H9 (cell line): ENCODE measurements around the gene OR4C46. TPM values are rescaled to one million over a fixed set of nuclear protein-coding genes. Genes with fewer than 3 reads are reported as not detected.
"Not testable (repeated sequence)": the region's sequence is repeated elsewhere in the genome, so short reads cannot be mapped to it uniquely, and the experiment has no call there.

Experiments
- DNase-seq: peaks from one replicate; pipeline ENCODE4 v3.0.0-alpha.2; 2017
- H2AFZ ChIP-seq: one replicate; pipeline ENCODE4 v1.6.1; 2013; ENCODE audit warnings: mild to moderate bottlenecking, low read length, control low read depth, moderate library complexity
- H2AK5ac ChIP-seq: 2 replicates; pipeline ENCODE4 v1.6.1; 2013; ENCODE audit warnings: low read length, control low read depth, mixed read lengths; ENCODE audit not compliant: insufficient read length
- H2BK120ac ChIP-seq: one replicate; pipeline ENCODE4 v1.6.1; 2013; ENCODE audit warnings: low read depth, mild to moderate bottlenecking, low read length, control low read depth, inconsistent platforms; ENCODE audit not compliant: poor library complexity, severe bottlenecking
- H2BK12ac ChIP-seq: 2 replicates; pipeline ENCODE4 v1.6.1; 2013; ENCODE audit warnings: low read length, control low read depth, mixed read lengths, low read depth; ENCODE audit not compliant: insufficient read length
- H2BK15ac ChIP-seq: 2 replicates; pipeline ENCODE4 v1.6.1; 2013; ENCODE audit warnings: low read depth, low read length, control low read depth
- H2BK20ac ChIP-seq: one replicate; pipeline ENCODE4 v1.6.1; 2013; ENCODE audit warnings: low read depth, mild to moderate bottlenecking, low read length, control low read depth, inconsistent platforms; ENCODE audit not compliant: poor library complexity, severe bottlenecking
- H2BK5ac ChIP-seq: 2 replicates; pipeline ENCODE4 v1.6.1; 2013; ENCODE audit warnings: low read length, control low read depth, mixed read lengths; ENCODE audit not compliant: insufficient read length
- H3K14ac ChIP-seq: 2 replicates; pipeline ENCODE4 v1.6.1; 2013; ENCODE audit warnings: low read length, control low read depth; ENCODE audit not compliant: insufficient read depth
- H3K18ac ChIP-seq: 2 replicates; pipeline ENCODE4 v1.6.1; 2013; ENCODE audit warnings: low read depth, mild to moderate bottlenecking, mixed read lengths, low read length, control low read depth; ENCODE audit not compliant: insufficient read length
- H3K23ac ChIP-seq: 2 replicates; pipeline ENCODE4 v1.6.1; 2013; ENCODE audit warnings: low read length, control low read depth, mixed read lengths, low read depth; ENCODE audit not compliant: insufficient read length
- H3K23me2 ChIP-seq: 2 replicates; pipeline ENCODE4 v1.6.1; 2013; ENCODE audit warnings: low read depth, mild to moderate bottlenecking, mixed read lengths, low read length, control low read depth; ENCODE audit not compliant: insufficient read length, poor library complexity, severe bottlenecking
- H3K27ac ChIP-seq: 2 replicates; pipeline ENCODE4 v1.5.1; 2013; ENCODE audit warnings: low read length, control low read depth, mixed read lengths, low read depth; ENCODE audit not compliant: insufficient read length
- H3K27me3 ChIP-seq: 2 replicates; pipeline ENCODE4 v1.6.1; 2013; ENCODE audit warnings: low read length, control low read depth, inconsistent platforms; ENCODE audit not compliant: insufficient read depth
- H3K4ac ChIP-seq: 2 replicates; pipeline ENCODE4 v1.6.1; 2013; ENCODE audit warnings: low read depth, mild to moderate bottlenecking, control low read depth, inconsistent platforms, low read length, moderate library complexity
- H3K4me1 ChIP-seq: 2 replicates; pipeline ENCODE4 v1.6.1; 2013; ENCODE audit warnings: low read length, control low read depth, inconsistent platforms; ENCODE audit not compliant: insufficient read depth
- H3K4me2 ChIP-seq: 2 replicates; pipeline ENCODE4 v1.6.1; 2013; ENCODE audit warnings: low read length, control low read depth, mixed read lengths; ENCODE audit not compliant: insufficient read length, insufficient read depth
- H3K56ac ChIP-seq: 2 replicates; pipeline ENCODE4 v1.6.1; 2013; ENCODE audit warnings: low read depth, mild to moderate bottlenecking, mixed read lengths, low read length, control low read depth; ENCODE audit not compliant: insufficient read length
- H3K79me1 ChIP-seq: 2 replicates; pipeline ENCODE4 v1.6.1; 2013; ENCODE audit warnings: low read depth, mild to moderate bottlenecking, moderate library complexity, low read length, control low read depth, inconsistent platforms; ENCODE audit not compliant: insufficient read depth, poor library complexity, severe bottlenecking
- H3K79me2 ChIP-seq: 2 replicates; pipeline ENCODE4 v1.6.1; 2013; ENCODE audit warnings: low read length, control low read depth, inconsistent platforms; ENCODE audit not compliant: insufficient read depth
- H3K9ac ChIP-seq: 2 replicates; pipeline ENCODE4 v1.6.1; 2013; ENCODE audit warnings: low read length, control low read depth, mixed read lengths; ENCODE audit not compliant: insufficient read length; ENCODE audit errors: extremely low read depth
- H3K9me3 ChIP-seq: one replicate; pipeline ENCODE4 v1.6.1; 2013; ENCODE audit warnings: low read depth, low read length, inconsistent platforms; ENCODE audit not compliant: control insufficient read depth
- H3T11ph ChIP-seq: one replicate; pipeline ENCODE4 v1.6.1; 2013; ENCODE audit warnings: mild to moderate bottlenecking, low read length, control low read depth, inconsistent platforms
- H4K20me1 ChIP-seq: one replicate; pipeline ENCODE4 v1.6.1; 2013; ENCODE audit not compliant: control insufficient read depth, insufficient read length, insufficient read depth
- H4K5ac ChIP-seq: 2 replicates; pipeline ENCODE4 v1.6.1; 2013; ENCODE audit warnings: low read depth, mild to moderate bottlenecking, mixed read lengths, low read length, control low read depth; ENCODE audit not compliant: insufficient read length
- H4K8ac ChIP-seq: replicated peaks from 2 replicates; pipeline ENCODE4 v1.6.1; 2013; ENCODE audit warnings: low read length, control low read depth, mixed read lengths, low read depth; ENCODE audit not compliant: insufficient read length
- H4K91ac ChIP-seq: 2 replicates; pipeline ENCODE4 v1.6.1; 2013; ENCODE audit warnings: low read depth, mild to moderate bottlenecking, moderate library complexity, mixed read lengths, low read length, control low read depth; ENCODE audit not compliant: insufficient read length
- H3K27ac Mint-ChIP-seq, 3 experiments: 2 replicates in 2 of 3; 3 replicates in 1 of 3; pipeline ENCODE4 v1.8.0; 2020 to 2021; ENCODE audit warnings: mixed read lengths in 3 of 3, mild to moderate bottlenecking in 1 of 3, moderate library complexity in 1 of 3
- H3K27me3 Mint-ChIP-seq: 2 replicates; pipeline ENCODE4 v1.8.0; 2021; ENCODE audit warnings: low read depth, mild to moderate bottlenecking, moderate library complexity, mixed read lengths
- H3K36me3 Mint-ChIP-seq, 3 experiments: 2 replicates in 2 of 3; 3 replicates in 1 of 3; pipeline ENCODE4 v1.8.0; 2020 to 2021; ENCODE audit warnings: low read depth in 3 of 3, mixed read lengths in 3 of 3; ENCODE audit not compliant: insufficient read depth in 1 of 3
- H3K4me1 Mint-ChIP-seq, 2 experiments: 2 replicates each; pipeline ENCODE4 v1.8.0; 2020; ENCODE audit warnings: mixed read lengths in 2 of 2
- H3K4me3 Mint-ChIP-seq, 2 experiments: 2 replicates in 1 of 2; 3 replicates in 1 of 2; pipeline ENCODE4 v1.8.0; 2020 to 2021; ENCODE audit warnings: mild to moderate bottlenecking in 2 of 2, mixed read lengths in 2 of 2, moderate library complexity in 1 of 2
- H3K9me3 Mint-ChIP-seq, 2 experiments: 2 replicates in 1 of 2; 3 replicates in 1 of 2; pipeline ENCODE4 v1.8.0; 2020; ENCODE audit warnings: mild to moderate bottlenecking in 2 of 2, mixed read lengths in 2 of 2, moderate library complexity in 1 of 2
- WGBS: extraction: QIAGEN DNeasy Blood & Tissue Kit; methylation state at CpG from one replicate; pipeline ENCODE4 v1.1.7; 2013; ENCODE audit warnings: missing lambda C conversion rate, low lambda C conversion rate, mixed read lengths; ENCODE audit not compliant: insufficient read length; ENCODE audit errors: extremely low coverage; 5-methylcytosine and 5-hydroxymethylcytosine counted together
- long read RNA-seq: library from polyadenylated mRNA; unstranded; transcript quantifications from one replicate; pipeline ENCODE4 v2.0.0, GENCODE V29; 2020
- total RNA-seq: library from RNA; stranded (reverse); gene quantifications from 2 replicates; pipeline ENCODE4 v1.2.1, GENCODE V29; 2021
- TF ChIP-seq, protein P1 (sequence below): fragments of 200-600 bp; sonication (generic); conservative IDR thresholded peaks from 3 replicates; pipeline ENCODE4 v1.8.0; 2021; ENCODE audit warnings: antibody characterized with exemption, mild to moderate bottlenecking

OR4C46 gene
- total RNA-seq = not detected in 2 replicates
- long read RNA-seq = 0 reads

DNA sequence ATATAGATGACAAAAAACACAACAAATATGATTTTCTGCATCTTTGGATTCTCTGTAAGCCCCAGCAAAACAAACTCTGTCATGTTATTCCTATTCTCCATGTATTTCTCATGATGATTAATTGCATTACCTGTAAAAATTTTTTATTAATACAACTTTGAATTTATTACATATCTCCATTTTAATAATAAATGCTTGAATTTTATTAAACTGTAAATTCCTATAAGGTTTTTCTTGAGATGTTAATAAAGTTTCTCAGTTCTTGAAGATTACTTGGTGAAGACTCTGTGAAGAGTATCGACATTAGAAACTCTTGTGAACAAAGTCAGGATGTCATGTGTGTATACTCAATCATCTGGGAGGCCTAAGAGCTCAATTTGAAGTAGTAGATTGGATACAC, at the start of gene OR4C46:
Gene OR4C46, minus strand, starts transcription at position 101 of the 400 bp plus-strand sequence. Its CDS starts 0 bp downstream, at position 101.
- H3K27me3 Mint-ChIP-seq = no peaks in the 10 kb centered on the region
- TF ChIP-seq, protein P1, sequence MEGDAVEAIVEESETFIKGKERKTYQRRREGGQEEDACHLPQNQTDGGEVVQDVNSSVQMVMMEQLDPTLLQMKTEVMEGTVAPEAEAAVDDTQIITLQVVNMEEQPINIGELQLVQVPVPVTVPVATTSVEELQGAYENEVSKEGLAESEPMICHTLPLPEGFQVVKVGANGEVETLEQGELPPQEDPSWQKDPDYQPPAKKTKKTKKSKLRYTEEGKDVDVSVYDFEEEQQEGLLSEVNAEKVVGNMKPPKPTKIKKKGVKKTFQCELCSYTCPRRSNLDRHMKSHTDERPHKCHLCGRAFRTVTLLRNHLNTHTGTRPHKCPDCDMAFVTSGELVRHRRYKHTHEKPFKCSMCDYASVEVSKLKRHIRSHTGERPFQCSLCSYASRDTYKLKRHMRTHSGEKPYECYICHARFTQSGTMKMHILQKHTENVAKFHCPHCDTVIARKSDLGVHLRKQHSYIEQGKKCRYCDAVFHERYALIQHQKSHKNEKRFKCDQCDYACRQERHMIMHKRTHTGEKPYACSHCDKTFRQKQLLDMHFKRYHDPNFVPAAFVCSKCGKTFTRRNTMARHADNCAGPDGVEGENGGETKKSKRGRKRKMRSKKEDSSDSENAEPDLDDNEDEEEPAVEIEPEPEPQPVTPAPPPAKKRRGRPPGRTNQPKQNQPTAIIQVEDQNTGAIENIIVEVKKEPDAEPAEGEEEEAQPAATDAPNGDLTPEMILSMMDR = no peak
- no peak within 1 kb of the TSS for H3K27ac ChIP-seq
- no peak within 1 kb of the TSS for H3K23ac ChIP-seq
- H4K5ac ChIP-seq = no peak within 1 kb of the TSS
- no peak within 1 kb of the TSS for H3T11ph ChIP-seq
- peaks cover 3 to 16% (median 7%) of the 10 kb centered on the region in 3 experiments; a peak in 6 of 7 replicates for H3K36me3 Mint-ChIP-seq
- H2BK120ac ChIP-seq = no peak within 1 kb of the TSS
- H4K20me1 ChIP-seq = no peaks in the 10 kb centered on the region
- no peaks in the 10 kb centered on the region for H3K23me2 ChIP-seq
- no peaks in the 10 kb centered on the region for H3K79me1 ChIP-seq
- H2AK5ac ChIP-seq = no peak within 1 kb of the TSS
- H3K4me3 Mint-ChIP-seq = no peak within 1 kb of the TSS
- H3K4me1 Mint-ChIP-seq = no peaks in the 10 kb centered on the region
- H2BK5ac ChIP-seq = no peak within 1 kb of the TSS
- no peak within 1 kb of the TSS for H3K4ac ChIP-seq
- H3K79me2 ChIP-seq = no peaks in the 10 kb centered on the region
- no peak within 1 kb of the TSS for H4K8ac ChIP-seq
- H3K27me3 ChIP-seq = no peaks in the 10 kb centered on the region
- H2AFZ ChIP-seq = no peak within 1 kb of the TSS
- H3K9me3 Mint-ChIP-seq = peaks cover 76 to 83% of the 10 kb centered on the region in 2 experiments
- no peak for DNase-seq
- no peak within 1 kb of the TSS for H3K18ac ChIP-seq
- H2BK15ac ChIP-seq = no peak within 1 kb of the TSS
- H4K91ac ChIP-seq = no peak within 1 kb of the TSS
- H2BK20ac ChIP-seq = no peak within 1 kb of the TSS
- WGBS = no CpG with 5 or more reads among the region's 1 CpG
- H3K14ac ChIP-seq = no peak within 1 kb of the TSS
- no peaks in the 10 kb centered on the region for H3K4me1 ChIP-seq
- no peak within 1 kb of the TSS for H3K4me2 ChIP-seq
- no peak within 1 kb of the TSS for H3K9ac ChIP-seq
- no peak within 1 kb of the TSS for H2BK12ac ChIP-seq
- no peak within 1 kb of the TSS for H3K56ac ChIP-seq
- peaks cover 38% of the 10 kb centered on the region for H3K9me3 ChIP-seq
- H3K27ac Mint-ChIP-seq = no peak within 1 kb of the TSS

DNA sequence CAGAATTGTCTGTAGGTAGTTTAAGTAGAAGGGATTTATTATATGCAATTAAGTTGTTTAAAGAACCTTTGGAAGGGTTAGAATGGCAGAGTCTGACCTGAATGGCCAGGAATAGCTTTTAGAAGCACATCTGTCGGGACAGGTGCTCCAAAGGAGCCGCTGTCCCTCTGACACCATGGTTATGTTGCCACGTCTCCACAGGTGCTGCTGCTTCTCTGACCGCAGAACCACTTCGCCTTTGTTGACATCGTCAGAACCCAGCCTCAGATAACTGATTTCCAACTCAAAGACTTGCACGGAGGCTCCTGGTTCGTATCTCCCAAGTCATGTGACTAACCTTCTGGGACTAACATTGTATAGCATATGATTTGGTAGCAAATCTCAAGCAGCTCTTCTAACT, 41.8 kb upstream of the OR4C46 start:
- H3K4me1 Mint-ChIP-seq, H2BK20ac ChIP-seq, H2AK5ac ChIP-seq, H3K18ac ChIP-seq, H4K20me1 ChIP-seq, H3K4me1 ChIP-seq, H4K5ac ChIP-seq, H3T11ph ChIP-seq, H3K4me3 Mint-ChIP-seq, H3K4ac ChIP-seq, H3K27ac Mint-ChIP-seq, H3K4me2 ChIP-seq, H2BK15ac ChIP-seq, H3K14ac ChIP-seq, DNase-seq, H3K23me2 ChIP-seq, H2AFZ ChIP-seq, H3K27me3 ChIP-seq, H2BK5ac ChIP-seq, H3K9ac ChIP-seq, H3K56ac ChIP-seq, H3K27me3 Mint-ChIP-seq, H3K23ac ChIP-seq, H2BK12ac ChIP-seq, H2BK120ac ChIP-seq, H3K27ac ChIP-seq, H3K79me1 ChIP-seq, H4K91ac ChIP-seq, H3K36me3 Mint-ChIP-seq, H3K79me2 ChIP-seq, H4K8ac ChIP-seq: not testable (repeated sequence)
- WGBS = no CpG with 5 or more reads among the region's 8 CpGs
- H3K9me3 ChIP-seq = peaks cover 36% of the 10 kb centered on the region
- H3K9me3 Mint-ChIP-seq = peaks cover 77 to 84% of the 10 kb centered on the region in 2 experiments
